HepG2 (cell line): ENCODE results near the gene SLC10A1. TPM values are rescaled to one million over a fixed set of nuclear protein-coding genes. Genes with fewer than 3 reads are reported as not detected.
A peak's percentile ranks its signal among the peaks of the same experiment; 100 is the strongest.

ENCODE experiments used
- BRF2 ChIP-seq: sonication (generic); formaldehyde crosslinking; IDR thresholded peaks from 2 replicates; pipeline ENCODE4 v1.8.1; 2022; ENCODE audit warnings: mild to moderate bottlenecking, missing genetic modification reagents
- KDM1A ChIP-seq: IDR thresholded peaks from 2 replicates; pipeline ENCODE4 v1.6.1; 2016; ENCODE audit warnings: missing compliant biosample characterization
- MXD3 ChIP-seq: IDR thresholded peaks from 2 replicates; pipeline ENCODE4 v1.6.1; 2016; ENCODE audit warnings: mild to moderate bottlenecking, missing biosample characterization, missing genetic modification reagents
- NR2F2 ChIP-seq: IDR thresholded peaks from 2 replicates; pipeline ENCODE4 v1.6.1; 2012; ENCODE audit warnings: low read depth, inconsistent platforms, borderline replicate concordance
- PTBP1 ChIP-seq: fragments of 200-400 bp; formaldehyde crosslinking; IDR thresholded peaks from 2 replicates; pipeline ENCODE4 v1.6.1; 2018; ENCODE audit warnings: low read length, low read depth; ENCODE audit not compliant: poor library complexity, severe bottlenecking
- SP5 ChIP-seq: IDR thresholded peaks from 2 replicates; pipeline ENCODE4 v1.6.1; 2016; ENCODE audit warnings: low read depth, borderline replicate concordance
- TARDBP ChIP-seq: sonication (generic); formaldehyde crosslinking; IDR thresholded peaks from 2 replicates; pipeline ENCODE4 v1.8.0; 2022; ENCODE audit warnings: mild to moderate bottlenecking, missing genetic modification reagents
- TBP ChIP-seq: sonication (generic); formaldehyde crosslinking; IDR thresholded peaks from 2 replicates; pipeline ENCODE4 v1.5.0; 2020; ENCODE audit warnings: missing genetic modification reagents
- TOPORS ChIP-seq: sonication (generic); formaldehyde crosslinking; IDR thresholded peaks from 2 replicates; pipeline ENCODE4 v1.8.0; 2023; ENCODE audit warnings: mild to moderate bottlenecking, missing genetic modification reagents
- TRIM22 ChIP-seq: fragments of 450-650 bp; IDR thresholded peaks from 2 replicates; pipeline ENCODE4 v1.6.1; 2017
- ZBTB34 ChIP-seq: sonication (generic); formaldehyde crosslinking; IDR thresholded peaks from 2 replicates; pipeline ENCODE4 v1.8.0; 2022; ENCODE audit warnings: mild to moderate bottlenecking, missing genetic modification reagents
- ZFP37 ChIP-seq: sonication (generic); formaldehyde crosslinking; IDR thresholded peaks from 2 replicates; pipeline ENCODE4 v1.4.0; 2020; ENCODE audit warnings: missing genetic modification reagents, borderline replicate concordance
- ZNF318 ChIP-seq: sonication (generic); formaldehyde crosslinking; IDR thresholded peaks from 2 replicates; pipeline ENCODE4 v1.4.0; 2020; ENCODE audit warnings: mild to moderate bottlenecking, missing genetic modification reagents
- ZNF546 ChIP-seq: sonication (generic); formaldehyde crosslinking; conservative IDR thresholded peaks from 2 replicates; pipeline ENCODE4 v1.8.1; 2023; ENCODE audit warnings: mild to moderate bottlenecking, missing genetic modification reagents
- ZNF616 ChIP-seq: sonication (generic); formaldehyde crosslinking; IDR thresholded peaks from 2 replicates; pipeline ENCODE4 v1.5.0; 2020; ENCODE audit warnings: low read depth, mild to moderate bottlenecking, missing genetic modification reagents
- ZNF713 ChIP-seq: sonication (generic); formaldehyde crosslinking; IDR thresholded peaks from 2 replicates; pipeline ENCODE4 v1.4.0; 2020; ENCODE audit warnings: mild to moderate bottlenecking, missing genetic modification reagents
- ZNF780A ChIP-seq: sonication (generic); formaldehyde crosslinking; IDR thresholded peaks from 2 replicates; pipeline ENCODE4 v1.8.0; 2022; ENCODE audit warnings: mild to moderate bottlenecking, missing genetic modification reagents, moderate library complexity
- ZSCAN20 ChIP-seq: sonication (generic); formaldehyde crosslinking; IDR thresholded peaks from 2 replicates; pipeline ENCODE4 v1.4.0; 2020; ENCODE audit warnings: missing genetic modification reagents, mild to moderate bottlenecking, borderline replicate concordance
- polyA plus RNA-seq, 8 experiments: library from polyadenylated mRNA; depleted of rRNA in 3 of 8; stranded (reverse) in 7 of 8; unstranded in 1 of 8; fragments of >200 nt; fragmentation: Illumina TruSeq in 4 of 8; extraction: Trizol in 4 of 8; gene quantifications; 2 replicates each; pipeline versions ENCODE4 v1.2.1 to v1.2.3, GENCODE V29; 2011 to 2016; ENCODE audit warnings: low read depth in 4 of 8, missing spikeins in 1 of 8, mixed read lengths in 1 of 8; ENCODE audit not compliant: insufficient read depth in 1 of 8
- total RNA-seq, 5 experiments: library from RNA; depleted of rRNA; stranded (reverse); fragments of >200 nt; fragmentation: Illumina TruSeq; extraction: Trizol; gene quantifications; 2 replicates each; pipeline ENCODE4 v1.2.3, GENCODE V29; 2016; ENCODE audit warnings: low read depth in 1 of 5

SLC10A1 gene
- total and polyA plus RNA-seq, 2 of the 13 experiments (the other 11 are each of a cell fraction or from before 2014, with no cell fraction given) = 0.17 TPM; not detected in 1

- TF ChIP-seq TARDBP (CRISPR knock-in tag) (peak; percentile 69), ZNF616 (0 out of 2 replicates have a peak, but pooled peaks have one; percentile 71), NR2F2 (no peak), ZNF780A (no peak), KDM1A (CRISPR knock-in tag) (no peak), TOPORS (CRISPR knock-in tag) (no peak; the same call in 1 of the 2 replicates), TRIM22 (no peak), ZSCAN20 (CRISPR knock-in tag) (no peak), ZNF713 (CRISPR knock-in tag) (no peak), ZNF318 (CRISPR knock-in tag) (no peak), BRF2 (CRISPR knock-in tag) (no peak; the same call in 1 of the 2 replicates), SP5 (peak; percentile 38; the same call in 1 of the 2 replicates), MXD3 (CRISPR knock-in tag) (0 out of 2 replicates have a peak, but pooled peaks have one; percentile 23), ZBTB34 (CRISPR knock-in tag) (no peak; the same call in 1 of the 2 replicates), ZFP37 (0 out of 2 replicates have a peak, but pooled peaks have one; percentile 47), PTBP1 (no peak), TBP (CRISPR knock-in tag) (0 out of 2 replicates have a peak, but pooled peaks have one; percentile 55), ZNF546 (CRISPR knock-in tag) (peak; percentile 68; the same call in 1 of the 2 replicates)
These were observed 30.1 kb downstream of the SLC10A1 start, which contains the start of gene SRSF5 (continued) for GRCh38 chr14:69766984-69767368.
